Loucy (cell line): ENCODE measurements around the gene ATP10D.

Experiments
- H2AFZ ChIP-seq: fragments of 200-600 bp; sonication (generic); 2 replicates; pipeline ENCODE4 v1.6.0; 2016; ENCODE audit warnings: antibody characterized with exemption, mild to moderate bottlenecking, low read length, moderate library complexity
- H3F3A ChIP-seq: fragments of 200-600 bp; 2 replicates; pipeline ENCODE4 v1.6.0; 2016; ENCODE audit warnings: antibody characterized with exemption, low read depth, mild to moderate bottlenecking
- H3K27me3 ChIP-seq: fragments of 200-600 bp; sonication (generic); 2 replicates; pipeline ENCODE4 v1.6.1; 2014; ENCODE audit warnings: low read length, mild to moderate bottlenecking; ENCODE audit not compliant: insufficient read depth, poor library complexity, severe bottlenecking
- H3K36me3 ChIP-seq: fragments of 200-600 bp; sonication (generic); 2 replicates; pipeline ENCODE4 v1.6.1; 2016; ENCODE audit warnings: low read length; ENCODE audit not compliant: insufficient read depth
- H3K4me1 ChIP-seq: fragments of 200-600 bp; sonication (generic); 2 replicates; pipeline ENCODE4 v1.5.1; 2014; ENCODE audit warnings: low read length, mild to moderate bottlenecking; ENCODE audit not compliant: insufficient read depth, poor library complexity, severe bottlenecking
- H3K4me2 ChIP-seq: fragments of 200-600 bp; sonication (generic); 2 replicates; pipeline ENCODE4 v1.6.0; 2014; ENCODE audit warnings: antibody characterized with exemption, low read length, low read depth, mild to moderate bottlenecking; ENCODE audit not compliant: poor library complexity, severe bottlenecking
- H3K4me3 ChIP-seq: fragments of 200-600 bp; sonication (generic); 2 replicates; pipeline ENCODE4 v1.5.1; 2014; ENCODE audit warnings: low read length, mild to moderate bottlenecking, mixed read lengths; ENCODE audit not compliant: poor library complexity, severe bottlenecking
- H3K79me2 ChIP-seq: fragments of 200-600 bp; sonication (generic); 2 replicates; pipeline ENCODE4 v1.6.1; 2014; ENCODE audit warnings: low read length; ENCODE audit not compliant: insufficient read depth
- H3K9ac ChIP-seq: fragments of 200-600 bp; sonication (generic); 2 replicates; pipeline ENCODE4 v1.6.0; 2014; ENCODE audit warnings: mild to moderate bottlenecking, low read depth, low read length, moderate library complexity; ENCODE audit not compliant: poor library complexity, severe bottlenecking
- H3K9me2 ChIP-seq: fragments of 200-600 bp; sonication (generic); replicated peaks from 2 replicates; pipeline ENCODE4 v1.6.1; 2016; ENCODE audit warnings: low read depth, low read length, mixed read lengths
- H3K9me3 ChIP-seq: fragments of 200-600 bp; sonication (generic); 2 replicates; pipeline ENCODE4 v1.6.1; 2014; ENCODE audit warnings: mild to moderate bottlenecking, antibody characterized with exemption, low read length, low read depth; ENCODE audit not compliant: insufficient read depth
- H4K20me1 ChIP-seq: fragments of 200-600 bp; sonication (generic); 2 replicates; pipeline ENCODE4 v1.6.0; 2014; ENCODE audit warnings: antibody characterized with exemption, low read length, mild to moderate bottlenecking; ENCODE audit not compliant: insufficient read depth, poor library complexity, severe bottlenecking
- CTCF ChIP-seq: fragments of 200-600 bp; sonication (generic); conservative IDR thresholded peaks from 2 replicates; pipeline ENCODE4 v1.5.1; 2014; ENCODE audit warnings: mild to moderate bottlenecking, antibody characterized with exemption, low read length
- EZH2phosphoT487 ChIP-seq: fragments of 200-600 bp; IDR thresholded peaks from 2 replicates; pipeline ENCODE4 v1.6.1; 2018; ENCODE audit warnings: antibody characterized with exemption, mild to moderate bottlenecking, moderate library complexity, borderline replicate concordance

ATP10D gene

GRCh38 chr4:47567511-47567910, 82.4 kb downstream of the ATP10D start:
- no peaks in the 10 kb centered on the region for H4K20me1 ChIP-seq
- H3K36me3 ChIP-seq, result no peaks in the 10 kb centered on the region
- H3K9ac ChIP-seq, result no peak overlapping the region
- no peaks in the 10 kb centered on the region for H3K9me3 ChIP-seq
- no peaks in the 10 kb centered on the region for H3K9me2 ChIP-seq
- H2AFZ ChIP-seq, result no peak overlapping the region
- no peaks in the 10 kb centered on the region for H3K27me3 ChIP-seq
- H3K4me1 ChIP-seq, result peaks cover 26% of the 10 kb centered on the region
- no peaks in the 10 kb centered on the region for H3F3A ChIP-seq
- no peaks in the 10 kb centered on the region for H3K79me2 ChIP-seq
- H3K4me3 ChIP-seq, result no peak overlapping the region
- no peak overlapping the region for H3K4me2 ChIP-seq
- TF ChIP-seq CTCF (no peak), EZH2phosphoT487 (no peak)

- H3K9me3 ChIP-seq, result no peaks in the 10 kb centered on the region
- no peak overlapping the region for H3K4me2 ChIP-seq
- H3K4me3 ChIP-seq, result no peak overlapping the region
- no peaks in the 10 kb centered on the region for H3F3A ChIP-seq
- H3K27me3 ChIP-seq, result no peaks in the 10 kb centered on the region
- H4K20me1 ChIP-seq, result no peaks in the 10 kb centered on the region
- no peaks in the 10 kb centered on the region for H3K79me2 ChIP-seq
- TF ChIP-seq CTCF (no peak), EZH2phosphoT487 (no peak)
- H3K9me2 ChIP-seq, result no peaks in the 10 kb centered on the region
- H3K9ac ChIP-seq, result no peak overlapping the region
- no peak overlapping the region for H2AFZ ChIP-seq
- H3K36me3 ChIP-seq, result no peaks in the 10 kb centered on the region
- H3K4me1 ChIP-seq, result peaks cover 11% of the 10 kb centered on the region
Observed at GRCh38 chr4:47570816-47571215, 85.7 kb downstream of the ATP10D start.

- no peaks in the 10 kb centered on the region for H3K79me2 ChIP-seq
- no peak overlapping the region for H2AFZ ChIP-seq
- no peaks in the 10 kb centered on the region for H3K27me3 ChIP-seq
- no peaks in the 10 kb centered on the region for H3K36me3 ChIP-seq
- no peaks in the 10 kb centered on the region for H3F3A ChIP-seq
- no peak for TF ChIP-seq CTCF
- no peak for TF ChIP-seq EZH2phosphoT487
- no peak overlapping the region for H3K4me2 ChIP-seq
- no peaks in the 10 kb centered on the region for H3K9me2 ChIP-seq
- no peak overlapping the region for H3K4me3 ChIP-seq
- peaks cover 7% of the 10 kb centered on the region for H3K4me1 ChIP-seq
- H3K9me3 ChIP-seq, result no peaks in the 10 kb centered on the region
- H4K20me1 ChIP-seq, result no peaks in the 10 kb centered on the region
- no peak overlapping the region for H3K9ac ChIP-seq
Observed at GRCh38 chr4:47572981-47573380, 87.9 kb downstream of the ATP10D start.
